Measurements from ENCODE around the gene ERVW-1.

ERVW-1 gene

GRCh38 chr7:92433019-92433418 lies 44.7 kb downstream of the ERVW-1 start:
- DNase-seq (ENCODE audit: insufficient read length, low spot score) (no peak), FAIRE-seq (no peak)
- TF ChIP-seq CTCF (IDR thresholded peaks at IDR 0.05; ENCODE audit: insufficient read depth, missing control alignments) = no peak

GRCh38 chr7:92432299-92432946 lies 45.3 kb downstream of the ERVW-1 start:
- no peak for FAIRE-seq

GRCh38 chr7:92427193-92427592 lies 50.6 kb downstream of the ERVW-1 start:
- no peak for TF ChIP-seq CTCF (IDR thresholded peaks at IDR 0.05; ENCODE audit: insufficient read depth, missing control alignments)
- DNase-seq (ENCODE audit: insufficient read length, low spot score) = no peak
- no peak for FAIRE-seq

More at GRCh38 chr7:92432299-92432946, 45.3 kb downstream of the ERVW-1 start:
- no peak for TF ChIP-seq CTCF (IDR thresholded peaks at IDR 0.05; ENCODE audit: insufficient read depth, missing control alignments)
- DNase-seq (ENCODE audit: insufficient read length, low spot score) = no peak

- TF ChIP-seq CTCF (IDR thresholded peaks at IDR 0.05; ENCODE audit: insufficient read depth, missing control alignments) = no peak
- FAIRE-seq (no peak), DNase-seq (ENCODE audit: insufficient read length, low spot score) (no peak)
Measured at GRCh38 chr7:92425311-92425947, 52.3 kb downstream of the ERVW-1 start.

GRCh38 chr7:92423710-92424131 lies 54.0 kb downstream of the ERVW-1 start:
- no peak for TF ChIP-seq CTCF (IDR thresholded peaks at IDR 0.05; ENCODE audit: insufficient read depth, missing control alignments)
- no peak for FAIRE-seq
- no peak for DNase-seq (ENCODE audit: insufficient read length, low spot score)

GRCh38 chr7:92422926-92423325 lies 54.8 kb downstream of the ERVW-1 start:
- DNase-seq (ENCODE audit: insufficient read length, low spot score) = no peak
- FAIRE-seq = no peak
- TF ChIP-seq CTCF (IDR thresholded peaks at IDR 0.05; ENCODE audit: insufficient read depth, missing control alignments) = no peak

All from D721Med (cell line).